SW480 (cell line): Measurements from ENCODE around the gene B4GALT2.

Experiments
- DNase-seq: peaks from one replicate; pipeline ENCODE4 v3.0.0-alpha.2; 2016; ENCODE audit warnings: low spot score

Gene B4GALT2

DNA sequence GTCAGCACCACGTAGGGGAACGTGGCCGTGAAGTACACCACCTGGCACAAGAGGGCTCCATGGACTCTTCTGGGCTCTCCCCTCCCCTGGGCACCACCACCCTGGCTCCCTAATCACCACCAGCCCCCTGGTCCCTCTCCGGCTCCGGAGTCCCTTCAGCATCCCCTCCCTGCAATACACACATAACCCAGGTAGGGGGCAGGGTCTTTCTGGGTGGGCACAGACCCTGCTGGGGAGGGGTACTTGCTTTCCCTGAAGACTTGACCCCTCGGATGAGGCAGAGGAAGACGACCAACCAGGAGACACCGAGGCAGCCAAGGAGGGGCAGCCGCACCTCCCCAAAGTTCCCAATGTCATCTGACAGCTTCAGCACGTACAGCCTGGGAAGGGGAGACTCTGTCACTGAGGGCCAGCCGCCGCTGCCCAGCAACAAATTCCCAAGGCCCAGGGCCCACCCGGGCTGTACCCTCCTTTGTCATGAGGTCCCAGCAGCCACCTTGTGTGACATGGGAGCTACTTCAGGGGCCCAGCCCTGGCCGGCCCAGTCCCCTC is 23.7 kb downstream of the B4GALT2 start:
- DNase-seq: no peak

DNA sequence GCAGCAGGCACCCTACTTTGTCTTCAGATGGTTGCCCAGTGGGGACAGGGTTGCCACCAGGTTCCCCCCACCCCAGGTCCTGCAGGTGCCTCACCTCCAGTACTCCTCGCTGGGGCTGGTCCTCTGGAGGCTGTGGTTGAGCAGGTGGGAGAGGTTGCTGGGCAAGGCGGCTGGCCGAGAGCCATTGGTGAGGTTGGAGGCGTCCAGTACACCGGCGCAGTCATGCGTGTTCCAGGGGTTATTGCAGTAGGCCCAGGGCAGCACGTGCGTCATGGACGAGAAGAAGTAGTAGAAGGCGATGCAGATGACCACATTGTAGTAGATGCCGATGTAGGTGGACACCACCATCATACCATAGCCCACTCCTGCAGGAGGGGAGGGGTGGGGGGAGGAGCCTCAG is 29.2 kb downstream of the B4GALT2 start:
- DNase-seq: no peak

DNA sequence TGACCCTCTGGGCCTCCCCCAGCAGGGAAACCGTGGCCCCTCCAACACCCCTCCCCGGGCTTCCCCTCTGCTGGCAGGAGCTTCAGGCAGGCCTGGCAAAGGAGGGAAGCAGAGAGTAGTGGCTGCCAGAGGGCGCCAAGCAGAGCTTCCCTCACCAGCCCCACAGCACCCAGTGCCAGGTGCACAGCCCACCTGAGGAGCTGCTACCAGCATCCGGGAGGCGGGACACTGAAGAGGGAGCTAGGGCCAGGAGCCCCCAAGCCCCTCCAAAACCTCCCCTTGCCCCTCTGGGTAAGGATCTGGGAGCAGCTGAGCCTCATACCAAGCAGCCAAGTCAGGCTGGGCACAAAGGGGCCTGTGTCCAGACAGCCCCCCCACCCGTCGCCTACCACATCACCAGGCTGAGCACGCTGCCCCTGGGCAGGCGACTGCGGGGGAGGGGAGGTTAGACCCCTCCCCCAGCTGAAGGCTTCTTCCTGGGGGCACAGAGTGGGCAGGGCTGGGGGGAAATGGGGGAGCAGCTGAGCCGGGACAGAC is 32.0 kb downstream of the B4GALT2 start:
- DNase-seq: no peak

DNA sequence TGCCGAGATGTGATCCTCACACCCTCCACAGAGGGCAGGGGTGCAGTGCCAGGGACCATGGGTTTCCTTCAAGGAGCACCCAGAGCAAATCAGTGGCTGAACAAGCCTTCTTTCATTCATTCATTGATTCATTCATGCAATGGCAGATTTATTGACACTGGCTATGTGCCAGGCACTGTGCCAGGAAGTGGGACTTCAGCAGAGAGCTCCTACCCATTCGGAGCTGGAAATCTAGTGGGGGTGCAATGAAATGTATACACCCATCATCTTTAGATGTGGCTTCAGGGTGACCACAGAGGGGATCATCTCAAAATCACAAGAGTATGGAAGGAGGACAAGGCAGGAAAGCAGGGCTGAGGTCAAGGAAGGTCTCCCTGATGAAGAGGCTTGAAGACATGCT is 33.4 kb downstream of the B4GALT2 start:
- DNase-seq: peak; percentile 58

DNA sequence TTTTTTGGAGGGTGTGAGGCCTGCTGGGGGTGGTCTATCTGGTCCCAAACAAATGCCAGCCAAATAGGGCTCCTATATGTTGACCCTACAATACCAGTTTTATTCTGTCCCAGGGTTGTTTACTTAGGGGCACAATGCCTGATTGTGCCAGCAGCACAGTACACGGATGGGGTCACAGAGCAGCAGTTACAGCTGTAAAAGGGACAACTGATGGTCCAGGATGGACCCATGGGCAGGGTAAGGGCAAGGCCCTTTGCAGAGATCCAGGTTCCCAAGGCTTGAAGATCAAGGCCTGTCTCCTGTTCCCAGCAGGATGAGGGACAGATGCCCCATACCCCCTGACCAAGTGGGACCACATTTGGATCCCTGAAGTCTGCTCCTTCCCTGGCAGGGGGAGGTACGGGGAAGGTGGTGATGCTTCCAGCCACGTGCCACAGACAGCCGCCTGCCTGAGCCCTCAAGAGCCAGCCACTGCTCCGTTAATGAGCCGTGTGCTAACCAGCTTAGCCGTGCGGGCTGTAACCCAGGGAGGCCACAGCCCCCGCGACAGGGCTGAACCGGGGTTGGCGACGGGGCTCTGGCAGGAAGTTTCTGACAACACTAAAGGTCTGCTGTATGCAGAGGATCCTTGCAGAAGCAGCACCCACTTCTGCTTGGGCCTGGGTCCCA is 34.1 kb downstream of the B4GALT2 start:
- no peak for DNase-seq

DNA sequence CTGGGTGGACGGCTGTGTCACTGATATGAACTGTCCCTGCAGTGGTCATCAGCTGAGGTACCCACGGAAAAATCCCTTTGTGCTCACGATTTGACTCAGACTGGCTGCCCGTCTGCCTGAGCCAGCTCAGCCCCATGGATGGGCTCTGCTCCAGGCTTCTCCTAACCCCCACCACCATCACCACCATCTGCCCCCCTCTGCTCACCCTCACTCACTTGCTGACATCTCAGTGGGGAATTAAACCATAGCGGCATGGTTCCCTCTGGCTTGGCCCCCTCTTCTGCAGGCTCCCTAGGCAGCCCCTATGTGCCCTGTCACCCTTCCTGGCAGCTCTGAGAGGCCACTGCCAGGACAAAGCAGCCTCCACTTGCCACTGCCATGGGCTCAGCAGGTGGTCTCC is 34.9 kb downstream of the B4GALT2 start:
- DNase-seq: no peak

DNA sequence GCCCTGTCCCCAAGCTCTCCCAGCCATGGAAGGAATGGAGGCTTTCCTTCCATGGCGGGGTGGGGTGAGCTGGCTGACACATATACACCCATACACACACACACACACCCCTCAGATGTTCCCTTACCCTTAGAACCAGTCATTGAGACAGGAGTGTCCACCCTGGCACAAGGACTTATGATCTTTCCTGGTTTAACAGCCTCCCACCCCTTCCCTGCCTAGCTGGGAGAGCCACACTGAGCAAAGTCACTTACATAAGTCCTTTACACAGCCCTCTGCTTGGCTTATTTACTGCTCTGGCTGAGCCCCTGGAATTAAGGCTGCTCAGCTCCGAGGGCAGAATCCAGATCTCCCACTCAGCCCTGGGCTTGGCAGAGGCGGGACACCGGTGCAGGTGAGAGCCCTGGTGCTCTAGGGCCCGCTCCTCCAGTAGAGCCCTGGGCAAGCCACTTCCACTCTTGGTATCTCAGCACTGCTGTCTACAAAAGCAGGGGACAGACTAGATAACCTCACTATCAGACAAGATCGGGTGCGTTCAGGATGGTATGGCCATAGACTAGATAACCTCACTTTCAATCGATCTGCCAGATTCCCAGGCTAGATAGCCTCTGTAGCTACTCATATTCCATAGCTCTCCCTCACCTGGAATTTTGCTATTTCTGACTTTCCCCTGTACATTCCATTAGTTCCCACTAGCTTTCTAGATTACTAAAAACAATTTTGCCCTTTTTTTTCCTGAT is 35.5 kb downstream of the B4GALT2 start:
- no peak for DNase-seq

DNA sequence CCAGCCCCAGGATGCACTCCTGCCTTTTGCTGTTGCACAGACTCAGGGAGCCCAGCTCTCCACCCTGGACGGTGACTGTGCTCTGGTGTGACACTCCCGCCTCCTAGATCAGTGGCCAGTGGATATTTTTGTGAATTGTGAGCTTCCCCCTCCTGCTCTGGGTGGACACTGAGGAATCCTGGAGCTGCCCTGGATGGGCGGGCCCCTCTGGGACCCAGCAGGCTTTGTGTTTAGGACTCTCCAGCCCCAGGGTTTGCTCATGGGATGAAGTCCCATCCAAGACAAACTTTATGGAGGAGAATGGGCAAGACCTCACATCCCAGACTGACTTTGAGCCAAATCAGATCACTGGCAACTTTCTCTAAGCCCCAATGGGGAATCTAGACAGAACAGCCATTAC is 36.2 kb downstream of the B4GALT2 start:
- no peak for DNase-seq

DNA sequence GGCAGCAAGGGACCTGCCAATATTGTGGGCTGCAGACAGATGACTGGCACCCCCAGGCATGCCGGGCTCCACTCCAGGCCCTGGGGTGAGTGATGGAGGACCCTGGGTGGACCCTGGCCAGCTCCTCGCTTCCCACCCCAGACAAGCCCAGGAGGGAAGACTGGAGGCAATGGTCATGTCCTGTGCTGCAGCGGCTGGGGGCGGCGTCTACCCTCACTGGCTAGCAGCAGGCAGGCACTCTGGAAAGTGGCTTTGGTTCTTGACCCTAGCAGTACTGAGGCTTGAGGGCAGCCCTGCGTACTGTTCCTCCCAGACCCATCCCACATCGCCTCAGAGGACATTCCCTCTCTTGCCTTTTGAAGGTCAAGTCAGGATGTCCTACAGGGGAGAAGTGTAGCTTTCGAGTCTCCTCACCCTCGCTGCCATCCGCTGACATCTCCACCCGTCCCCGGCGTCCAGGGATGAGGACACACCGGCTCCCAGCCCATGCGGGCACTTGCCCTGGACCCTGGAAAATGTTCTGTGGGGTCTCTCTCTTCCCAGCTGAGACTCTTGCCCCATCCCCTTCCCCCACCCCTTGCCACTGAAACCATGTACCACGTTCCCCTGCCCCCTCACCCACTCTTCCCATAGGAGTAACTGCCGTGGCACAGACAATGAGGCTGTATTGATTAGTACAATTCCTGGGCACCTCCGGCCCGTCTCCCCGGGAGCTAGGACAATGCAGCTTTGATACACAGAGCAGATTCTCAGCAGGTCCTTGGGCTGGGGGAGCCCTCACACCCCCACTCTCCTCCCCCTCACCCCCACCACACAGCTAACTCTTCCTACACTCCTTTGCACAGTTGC is 37.3 kb downstream of the B4GALT2 start:
- DNase-seq: no peak

DNA sequence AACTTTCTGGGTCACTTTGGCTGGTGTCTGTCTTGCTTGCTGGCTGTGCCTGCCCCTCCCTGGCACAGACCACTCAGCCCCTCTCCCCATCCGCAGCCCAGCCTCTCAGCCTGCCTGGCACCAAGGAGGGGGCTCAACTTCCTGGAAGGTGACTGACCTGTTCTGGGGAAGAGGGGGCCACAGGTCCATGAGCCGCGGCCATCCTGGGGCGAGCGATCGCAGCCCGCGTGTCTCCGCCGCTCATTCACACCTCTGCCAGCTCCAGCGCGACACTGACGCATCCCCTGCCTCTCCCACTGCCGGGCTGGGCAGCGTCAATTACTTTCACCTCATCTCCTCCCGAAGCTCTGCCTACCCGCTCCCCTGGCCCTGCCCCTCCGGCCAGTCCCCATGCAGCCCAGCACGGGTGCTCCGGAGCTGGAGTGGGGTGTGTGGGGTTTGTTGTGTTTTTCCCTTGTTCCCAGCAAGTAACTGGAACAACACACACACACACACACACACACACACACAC is 37.9 kb downstream of the B4GALT2 start:
- no peak for DNase-seq

DNA sequence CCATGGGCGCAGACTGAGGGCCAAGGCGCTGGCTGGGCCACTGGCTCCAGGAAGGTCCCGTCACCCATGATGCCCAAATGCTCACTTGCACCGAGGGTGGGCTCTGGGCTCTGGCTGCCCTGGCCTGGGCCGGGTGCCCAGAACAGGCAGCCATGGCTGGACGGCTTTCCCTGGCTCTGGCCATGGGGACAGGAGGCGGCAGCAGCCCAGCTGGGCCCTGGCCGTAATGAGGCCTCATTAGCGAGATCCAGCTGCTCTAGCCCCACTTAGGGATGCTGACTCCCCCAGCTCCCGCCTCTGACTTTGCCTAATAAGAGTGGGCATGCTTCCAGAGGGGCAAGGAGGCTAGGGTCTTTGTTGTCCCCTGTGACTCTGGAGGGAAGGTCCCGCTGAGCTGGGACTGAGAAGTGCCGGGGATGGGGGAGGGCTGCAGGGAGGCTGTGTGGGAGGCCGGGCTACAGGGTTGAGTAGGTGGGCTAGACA is 40.5 kb downstream of the B4GALT2 start:
- no peak for DNase-seq

DNA sequence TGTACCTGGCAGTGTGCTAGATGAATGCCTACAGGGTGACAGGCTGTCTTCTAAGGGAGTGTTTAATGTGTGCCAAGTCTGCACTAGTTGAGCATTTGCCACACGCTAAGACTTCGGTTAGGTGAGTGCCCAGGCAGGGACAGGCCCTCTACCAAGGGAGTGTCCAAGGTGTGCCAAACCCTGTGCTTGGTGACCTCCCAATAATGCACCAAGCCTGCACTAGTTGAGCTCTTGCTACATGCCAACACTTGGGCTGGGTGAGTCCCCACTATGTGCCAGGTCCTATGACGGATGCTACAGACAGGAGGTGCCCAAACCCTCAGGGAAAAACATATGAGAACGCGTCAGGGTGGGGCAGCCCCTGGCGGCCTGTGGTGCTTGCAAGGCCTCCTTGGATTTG is 41.5 kb downstream of the B4GALT2 start:
- DNase-seq: no peak

DNA sequence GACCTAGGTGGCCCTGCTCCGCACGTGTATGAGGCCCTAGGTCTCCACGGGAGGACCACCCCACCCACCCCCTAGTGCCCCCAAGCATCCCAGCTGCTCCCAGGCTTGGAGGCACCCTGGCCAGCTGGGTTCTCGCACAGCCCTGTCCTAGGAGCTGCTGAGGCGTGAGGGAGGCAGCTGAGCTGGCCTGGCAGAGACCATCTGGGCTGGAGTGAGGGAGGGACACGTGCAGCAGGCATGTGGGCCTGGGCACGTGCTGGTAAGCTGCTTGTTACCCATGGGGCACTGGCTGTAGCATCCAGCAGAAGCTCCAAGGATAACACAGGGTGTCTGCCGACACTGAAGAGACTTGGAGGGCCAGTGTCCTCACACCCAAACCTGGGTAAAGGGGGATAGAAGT is 42.1 kb downstream of the B4GALT2 start:
- DNase-seq: no peak

DNA sequence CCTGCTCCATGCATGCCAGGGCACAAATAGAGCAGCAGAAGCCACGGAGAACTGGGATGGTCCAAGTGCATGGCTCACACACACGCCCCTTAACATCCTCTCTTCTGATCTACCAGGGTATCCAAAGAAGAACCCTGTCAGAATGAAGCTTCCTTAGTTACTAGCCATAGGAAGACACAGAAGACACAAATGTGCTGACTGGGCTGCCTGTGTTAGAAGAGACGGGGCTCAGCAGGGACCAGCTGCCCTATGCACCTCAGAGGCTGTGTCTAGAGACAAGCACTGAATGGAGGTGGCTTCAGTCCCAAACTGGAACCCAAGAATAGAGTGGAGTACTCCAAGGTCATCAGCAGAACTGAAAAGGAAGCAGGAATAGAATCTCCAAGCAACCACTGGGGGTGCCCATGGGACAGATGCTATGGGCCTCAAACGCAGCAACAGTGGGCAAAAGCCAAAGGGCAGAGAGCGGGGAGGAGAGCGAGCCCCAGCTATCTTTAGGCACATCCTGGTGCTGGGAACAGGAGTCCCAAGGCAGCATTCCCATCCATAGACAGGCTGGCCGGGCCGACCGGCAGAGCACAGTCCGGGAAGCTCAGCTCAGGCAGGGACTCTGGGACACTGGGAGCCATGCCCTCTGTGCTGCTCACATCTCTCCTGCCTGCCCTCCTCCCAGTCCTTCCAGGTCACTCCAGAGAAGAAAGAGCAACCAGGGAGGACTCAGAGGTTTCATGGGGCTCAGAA is 42.7 kb downstream of the B4GALT2 start:
- no peak for DNase-seq

DNA sequence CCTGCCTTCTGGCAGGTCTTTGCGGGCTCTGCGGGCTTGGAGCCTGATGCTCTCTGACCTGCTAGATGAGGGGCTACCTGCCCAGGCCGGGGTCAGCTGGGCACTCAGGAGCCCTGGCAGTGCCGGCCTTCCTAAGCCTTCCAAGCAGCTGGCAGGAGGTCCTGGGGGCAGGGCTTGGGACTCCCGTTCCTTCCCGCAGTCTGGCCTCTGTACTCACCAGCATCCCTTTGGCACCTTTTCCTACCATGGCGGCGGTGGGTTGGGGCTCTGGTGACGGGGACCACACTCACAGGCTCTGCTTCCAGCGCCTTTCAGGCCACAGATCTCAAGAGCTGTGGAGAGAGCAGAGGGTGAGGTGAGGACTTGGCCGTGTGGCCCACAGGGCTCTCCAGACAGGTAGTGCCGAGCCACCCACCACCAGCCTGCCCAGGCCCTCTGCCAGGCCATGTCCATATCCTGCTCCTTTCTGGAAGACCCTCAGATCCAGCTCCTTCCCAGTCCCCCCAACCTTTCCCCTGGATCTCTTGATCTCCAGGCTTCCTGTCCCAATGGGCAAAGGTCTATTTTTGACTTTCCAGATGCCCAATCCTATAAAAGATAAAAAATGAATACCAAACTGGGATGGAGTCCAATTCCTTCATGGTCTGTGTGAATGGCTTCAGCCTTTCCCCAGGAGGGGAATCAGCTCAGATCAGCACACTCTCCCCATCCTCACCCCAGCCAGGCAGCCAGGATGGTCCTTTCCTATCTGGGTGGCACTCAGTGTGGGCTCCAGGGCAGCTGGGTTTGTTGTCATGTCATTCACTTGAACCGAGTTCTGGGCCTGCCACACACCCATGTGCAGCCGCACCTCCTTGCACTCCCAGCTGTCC is 45.3 kb downstream of the B4GALT2 start:
- DNase-seq: no peak

DNA sequence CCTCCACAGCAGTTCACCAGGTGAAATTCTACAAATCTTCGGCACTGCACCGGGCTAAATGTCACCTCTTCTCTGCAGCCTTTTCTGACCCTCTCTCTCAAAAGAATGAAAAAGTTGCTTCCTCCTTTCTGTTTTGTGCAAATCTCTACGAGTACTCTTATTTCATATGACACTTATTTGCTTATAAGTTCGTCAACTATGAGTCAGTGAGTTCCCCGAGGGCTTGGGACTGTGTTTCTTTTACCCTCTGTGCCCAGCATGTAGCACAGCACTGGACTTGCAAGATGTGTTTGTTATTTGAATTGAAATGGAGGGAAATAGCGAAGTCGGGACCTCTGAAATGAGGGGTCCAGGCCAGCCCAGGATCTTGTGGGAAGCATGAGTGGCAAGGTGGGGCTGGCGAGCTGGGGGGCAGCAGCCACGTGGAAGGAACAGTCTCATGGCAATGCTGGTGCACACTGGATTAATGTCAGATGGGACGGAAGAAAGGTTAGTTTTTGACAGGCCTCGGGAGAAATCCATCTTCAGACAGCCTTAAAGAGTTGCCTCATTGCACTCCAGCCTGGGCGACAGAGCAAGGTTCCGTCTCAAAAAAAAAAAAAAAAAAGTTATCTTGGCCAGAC is 46.0 kb downstream of the B4GALT2 start:
- no peak for DNase-seq

DNA sequence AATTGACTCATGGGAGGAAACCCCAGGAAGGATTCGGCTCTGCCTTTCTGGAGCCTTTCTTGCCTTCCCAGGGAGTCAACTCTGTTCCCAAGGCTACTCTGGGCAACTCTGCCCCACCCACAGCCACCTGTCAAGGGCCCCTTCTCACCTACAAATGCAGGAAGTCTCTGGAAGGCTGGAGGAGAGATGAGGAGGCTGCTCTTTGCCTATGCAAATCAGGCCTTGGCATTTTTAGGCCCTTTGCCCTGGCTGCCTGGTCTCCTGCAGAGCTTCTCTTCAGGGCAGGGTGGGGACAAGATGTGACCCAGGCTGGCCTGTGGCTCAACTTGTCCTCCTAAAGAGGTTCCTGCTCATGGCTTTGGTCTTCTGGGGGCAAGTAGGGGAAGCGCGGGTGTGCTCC is 46.8 kb downstream of the B4GALT2 start:
- no peak for DNase-seq

DNA sequence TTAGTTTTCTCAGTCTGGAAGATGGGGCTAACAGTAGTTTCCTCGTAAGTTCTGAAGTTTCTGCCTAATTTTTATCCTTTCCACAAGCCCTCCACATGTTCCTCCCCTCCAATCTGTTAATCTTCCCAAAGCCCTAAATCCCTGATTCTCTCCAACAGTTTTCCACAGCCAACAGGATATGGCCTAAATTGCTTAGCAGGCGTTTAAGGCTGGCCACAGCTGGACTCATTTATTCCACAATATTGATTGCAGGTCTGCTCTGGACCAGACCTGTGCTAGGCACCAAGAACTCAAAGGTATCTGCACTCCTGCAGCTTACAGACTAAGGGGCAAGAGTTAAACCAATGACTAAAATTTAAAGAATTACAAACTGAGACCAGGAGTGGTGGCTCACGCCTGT is 48.3 kb downstream of the B4GALT2 start:
- no peak for DNase-seq

DNA sequence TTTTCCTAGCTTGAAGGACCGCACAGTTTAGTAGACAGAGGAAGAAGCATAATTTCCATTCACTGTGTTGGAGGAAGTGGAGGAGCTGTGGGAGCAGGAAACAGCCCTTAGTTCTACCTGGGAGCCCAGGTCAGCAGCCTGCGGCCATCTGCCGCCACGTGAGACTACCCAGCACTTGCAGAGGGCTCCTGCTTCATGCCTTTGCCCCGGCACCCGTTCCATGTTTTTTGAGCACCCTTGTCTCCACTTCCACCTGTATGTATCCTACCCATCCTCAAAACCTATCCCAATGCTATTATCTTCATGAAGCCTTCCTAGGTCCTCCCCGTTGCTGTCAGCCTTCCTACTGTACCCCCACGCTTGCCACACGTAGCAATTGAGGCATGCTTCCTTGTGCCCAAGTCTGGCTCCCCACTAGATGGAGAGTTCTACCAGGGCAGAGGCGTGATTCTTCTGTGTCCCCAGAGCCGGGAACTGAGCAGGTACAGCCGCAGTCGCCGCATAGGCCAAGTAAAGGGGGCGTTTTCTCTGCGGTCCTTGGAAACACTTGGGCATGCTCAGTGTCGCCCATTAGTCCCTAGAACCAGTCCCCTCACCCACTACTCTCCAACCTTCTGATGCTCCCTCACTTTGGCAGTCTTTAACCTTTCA is 50.4 kb downstream of the B4GALT2 start:
- DNase-seq: no peak
